ENCODE data around the gene KCNK10. TPM values are rescaled to one million over a fixed set of nuclear protein-coding genes. Genes with fewer than 3 reads are reported as not detected.

KCNK10 gene
- total RNA-seq, 1 experiment from 2014 or later: 0.96 TPM

DNA sequence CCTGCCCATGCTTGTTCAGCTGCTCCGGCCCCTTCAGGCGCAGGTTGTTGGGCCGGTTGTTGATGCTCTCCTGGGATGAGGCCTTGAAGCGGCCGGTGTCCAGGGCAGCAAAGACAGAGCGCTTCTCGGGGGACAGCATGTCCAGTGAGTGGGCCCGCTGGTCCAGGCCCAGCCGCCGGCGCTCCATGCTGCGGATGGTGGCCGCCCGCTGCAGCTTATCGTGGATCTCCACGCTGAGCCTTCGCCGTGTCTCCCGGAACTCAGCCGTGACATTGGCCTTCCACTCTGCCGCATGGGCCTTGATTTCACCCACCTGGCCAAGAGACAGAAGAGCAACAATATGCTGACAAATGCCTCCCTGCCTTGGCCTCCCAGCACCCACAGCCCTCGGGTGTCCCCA, 137.2 kb downstream of the KCNK10 start (continued):
- TF ChIP-seq ATF1 (CRISPR knock-in tag; IDR thresholded peaks at IDR 0.05) (no peak), GRHL2 (CRISPR knock-in tag; IDR thresholded peaks at IDR 0.05; ENCODE audit: insufficient replicate concordance, severe bottlenecking) (no peak), CBFB (CRISPR knock-in tag; IDR thresholded peaks at IDR 0.05; ENCODE audit: low read depth) (no peak)

DNA sequence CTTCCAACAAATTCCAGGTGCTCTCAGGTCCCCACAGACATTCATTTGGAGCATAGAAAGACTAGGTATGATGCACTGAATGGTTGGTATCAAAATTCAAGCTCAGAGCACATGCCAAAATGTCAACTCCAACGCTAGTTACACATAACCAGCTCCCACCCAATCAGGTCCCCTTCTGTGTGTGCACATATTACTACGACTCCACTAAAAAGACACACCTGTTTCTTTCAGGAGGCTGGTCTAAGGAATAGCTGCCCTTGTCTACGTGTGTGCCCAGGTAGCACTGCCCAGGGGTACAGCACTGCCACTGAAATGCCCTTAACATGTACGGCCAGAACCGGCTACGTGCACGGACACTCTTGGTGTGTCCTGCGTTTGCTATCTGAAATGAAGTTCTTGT, 138.1 kb downstream of the KCNK10 start:
- DNase-seq (ENCODE audit: low spot score): no peak
- H3K4me3 Mint-ChIP-seq: no peak overlapping the region
- peaks cover 19% of the 10 kb centered on the region for H3K4me1 Mint-ChIP-seq
- H3K36me3 Mint-ChIP-seq: no peaks in the 10 kb centered on the region
- no peak overlapping the region for H3K27ac Mint-ChIP-seq
- ATAC-seq: no peak
- ChIA-PET CTCF (interaction anchor here (1.1 to 2.2 kb wide), 2 partner anchors 17 to 196 kb away, joined by 3 to 5 read pairs; no protein-coding TSS in a partner anchor), POLR2A (no interaction called here)
- H3K9me3 Mint-ChIP-seq: no peaks in the 10 kb centered on the region
- H3K27me3 Mint-ChIP-seq (ENCODE audit: low read depth): no peaks in the 10 kb centered on the region
- TF ChIP-seq MYBL2 (CRISPR knock-in tag; IDR thresholded peaks at IDR 0.05) (no peak), ATF1 (CRISPR knock-in tag; IDR thresholded peaks at IDR 0.05) (no peak), ATF3 (CRISPR knock-in tag; conservative IDR thresholded peaks at IDR 0.05) (no peak), NFYB (CRISPR knock-in tag; conservative IDR thresholded peaks at IDR 0.05; ENCODE audit: low read depth) (no peak), KAT7 (CRISPR knock-in tag; IDR thresholded peaks at IDR 0.05; ENCODE audit: borderline replicate concordance) (no peak), GTF2I (CRISPR knock-in tag; conservative IDR thresholded peaks at IDR 0.05) (no peak), ZNF219 (CRISPR knock-in tag; IDR thresholded peaks at IDR 0.05; ENCODE audit: borderline replicate concordance) (no peak), AFF4 (CRISPR knock-in tag; IDR thresholded peaks at IDR 0.05; ENCODE audit: borderline replicate concordance) (no peak), ZNF425 (CRISPR knock-in tag; conservative IDR thresholded peaks at IDR 0.05) (no peak), MLX (CRISPR knock-in tag; IDR thresholded peaks at IDR 0.05) (no peak), USF1 (CRISPR knock-in tag; IDR thresholded peaks at IDR 0.05) (no peak), ERG (CRISPR knock-in tag; IDR thresholded peaks at IDR 0.05) (no peak), ATF6 (CRISPR knock-in tag; IDR thresholded peaks at IDR 0.05) (no peak)
- TF ChIP-seq, protein P1, sequence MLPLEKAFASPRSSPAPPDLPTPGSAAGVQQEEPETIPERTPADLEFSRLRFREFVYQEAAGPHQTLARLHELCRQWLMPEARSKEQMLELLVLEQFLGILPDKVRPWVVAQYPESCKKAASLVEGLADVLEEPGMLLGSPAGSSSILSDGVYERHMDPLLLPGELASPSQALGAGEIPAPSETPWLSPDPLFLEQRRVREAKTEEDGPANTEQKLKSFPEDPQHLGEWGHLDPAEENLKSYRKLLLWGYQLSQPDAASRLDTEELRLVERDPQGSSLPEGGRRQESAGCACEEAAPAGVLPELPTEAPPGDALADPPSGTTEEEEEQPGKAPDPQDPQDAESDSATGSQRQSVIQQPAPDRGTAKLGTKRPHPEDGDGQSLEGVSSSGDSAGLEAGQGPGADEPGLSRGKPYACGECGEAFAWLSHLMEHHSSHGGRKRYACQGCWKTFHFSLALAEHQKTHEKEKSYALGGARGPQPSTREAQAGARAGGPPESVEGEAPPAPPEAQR (CRISPR knock-in tag; IDR thresholded peaks at IDR 0.05): no peak
- TF ChIP-seq, protein P2, sequence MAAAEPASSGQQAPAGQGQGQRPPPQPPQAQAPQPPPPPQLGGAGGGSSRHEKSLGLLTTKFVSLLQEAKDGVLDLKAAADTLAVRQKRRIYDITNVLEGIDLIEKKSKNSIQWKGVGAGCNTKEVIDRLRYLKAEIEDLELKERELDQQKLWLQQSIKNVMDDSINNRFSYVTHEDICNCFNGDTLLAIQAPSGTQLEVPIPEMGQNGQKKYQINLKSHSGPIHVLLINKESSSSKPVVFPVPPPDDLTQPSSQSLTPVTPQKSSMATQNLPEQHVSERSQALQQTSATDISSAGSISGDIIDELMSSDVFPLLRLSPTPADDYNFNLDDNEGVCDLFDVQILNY (CRISPR knock-in tag; IDR thresholded peaks at IDR 0.05): no peak
- TF ChIP-seq, protein P3, sequence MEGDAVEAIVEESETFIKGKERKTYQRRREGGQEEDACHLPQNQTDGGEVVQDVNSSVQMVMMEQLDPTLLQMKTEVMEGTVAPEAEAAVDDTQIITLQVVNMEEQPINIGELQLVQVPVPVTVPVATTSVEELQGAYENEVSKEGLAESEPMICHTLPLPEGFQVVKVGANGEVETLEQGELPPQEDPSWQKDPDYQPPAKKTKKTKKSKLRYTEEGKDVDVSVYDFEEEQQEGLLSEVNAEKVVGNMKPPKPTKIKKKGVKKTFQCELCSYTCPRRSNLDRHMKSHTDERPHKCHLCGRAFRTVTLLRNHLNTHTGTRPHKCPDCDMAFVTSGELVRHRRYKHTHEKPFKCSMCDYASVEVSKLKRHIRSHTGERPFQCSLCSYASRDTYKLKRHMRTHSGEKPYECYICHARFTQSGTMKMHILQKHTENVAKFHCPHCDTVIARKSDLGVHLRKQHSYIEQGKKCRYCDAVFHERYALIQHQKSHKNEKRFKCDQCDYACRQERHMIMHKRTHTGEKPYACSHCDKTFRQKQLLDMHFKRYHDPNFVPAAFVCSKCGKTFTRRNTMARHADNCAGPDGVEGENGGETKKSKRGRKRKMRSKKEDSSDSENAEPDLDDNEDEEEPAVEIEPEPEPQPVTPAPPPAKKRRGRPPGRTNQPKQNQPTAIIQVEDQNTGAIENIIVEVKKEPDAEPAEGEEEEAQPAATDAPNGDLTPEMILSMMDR (IDR thresholded peaks at IDR 0.05): no peak
